ENCODE results near the gene SOS1. TPM values are rescaled to one million over a fixed set of nuclear protein-coding genes. Genes with fewer than 3 reads are reported as not detected.
"Not testable (repeated sequence)": the region's sequence is repeated elsewhere in the genome, so short reads cannot be mapped to it uniquely, and the experiment has no call there.

The SOS1 gene
- total RNA-seq, 2 donors from 2014 or later = 35.0 to 54.1 TPM

GRCh38 chr2:39059366-39059952 is 61.4 kb downstream of the SOS1 start:
- intact Hi-C loops (cut with DNase I) = loop anchor here (2.0 to 5.0 kb wide), 2 partner anchors 112 to 169 kb away; no protein-coding TSS in a partner anchor
- WGBS = 16% methylated on average over 2 of the region's 2 CpGs
- no peaks in the 10 kb centered on the region for H3K9me3 ChIP-seq
- no peaks in the 10 kb centered on the region for H3K36me3 ChIP-seq
- no peaks in the 10 kb centered on the region for H3K4me1 ChIP-seq (replicated peaks)
- no peak overlapping the region for H3K27ac ChIP-seq
- H3K27me3 ChIP-seq (replicated peaks; ENCODE audit: insufficient read depth) = no peaks in the 10 kb centered on the region
- no peak overlapping the region for H3K4me3 ChIP-seq
- no peak for TF ChIP-seq POLR2AphosphoS5 (IDR thresholded peaks at IDR 0.05)
- TF ChIP-seq POLR2A (IDR thresholded peaks at IDR 0.05) = no peak
- peak; percentile 40 to 74 (median 70) for TF ChIP-seq CTCF (IDR thresholded peaks at IDR 0.05)
- DNase-seq (ENCODE audit: low spot score) = no peak

GRCh38 chr2:39058101-39058500 is 62.8 kb downstream of the SOS1 start:
- H3K27ac ChIP-seq = no peak overlapping the region
- no peak for TF ChIP-seq POLR2AphosphoS5 (IDR thresholded peaks at IDR 0.05)
- no peak for TF ChIP-seq POLR2A (IDR thresholded peaks at IDR 0.05)
- no peak for TF ChIP-seq CTCF (IDR thresholded peaks at IDR 0.05)
- whole genome bisulfite sequencing = 83% methylated on average over 3 of the region's 3 CpGs
- H3K27me3 ChIP-seq (replicated peaks; ENCODE audit: insufficient read depth) = no peaks in the 10 kb centered on the region
- no peak for DNase-seq (ENCODE audit: low spot score)
- no peak overlapping the region for H3K4me3 ChIP-seq
- no peaks in the 10 kb centered on the region for H3K9me3 ChIP-seq
- no peaks in the 10 kb centered on the region for H3K4me1 ChIP-seq (replicated peaks)
- no peaks in the 10 kb centered on the region for H3K36me3 ChIP-seq
- intact Hi-C loops (cut with DNase I) = loop anchor here (2.0 to 5.0 kb wide), 2 partner anchors 111 to 171 kb away; no protein-coding TSS in a partner anchor

- H3K27me3 ChIP-seq (replicated peaks; ENCODE audit: insufficient read depth); H3K36me3 ChIP-seq; intact Hi-C loops (cut with DNase I); H3K9me3 ChIP-seq; DNase-seq (ENCODE audit: low spot score); H3K4me3 ChIP-seq; H3K27ac ChIP-seq; H3K4me1 ChIP-seq (replicated peaks): not testable (repeated sequence)
- WGBS = 95% methylated on average over 6 of the region's 6 CpGs
These were observed 68.2 kb downstream of the SOS1 start for GRCh38 chr2:39052665-39053064.

DNA sequence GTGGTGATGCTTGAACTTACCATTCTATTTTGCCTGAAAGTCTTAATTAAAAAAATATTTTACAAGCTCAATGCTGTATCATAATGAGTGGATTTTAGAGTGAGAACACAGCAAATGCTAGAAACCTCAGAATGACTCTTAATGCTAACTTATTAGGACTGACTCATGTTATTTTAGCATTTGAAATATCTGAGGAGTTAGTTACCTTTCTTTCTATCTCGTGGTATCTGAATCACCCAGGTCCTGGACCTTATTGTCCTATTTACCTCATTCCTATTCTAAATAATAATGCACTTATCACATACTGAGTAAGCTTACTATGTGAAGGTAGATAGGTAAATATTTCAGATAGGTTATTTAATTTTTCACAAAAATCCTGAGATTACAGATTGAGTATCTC is 70.7 kb downstream of the SOS1 start:
- Histone ChIP-seq H3K36me3 (no peaks in the 10 kb centered on the region), H3K27ac (no peak overlapping the region), H3K4me3 (no peak overlapping the region), H3K27me3 (replicated peaks; ENCODE audit: insufficient read depth) (no peaks in the 10 kb centered on the region), H3K4me1 (replicated peaks) (no peaks in the 10 kb centered on the region), H3K9me3 (no peaks in the 10 kb centered on the region)
- intact Hi-C loops (cut with DNase I) = no loop called here
- TF ChIP-seq CTCF (IDR thresholded peaks at IDR 0.05) (no peak), POLR2A (IDR thresholded peaks at IDR 0.05) (no peak), POLR2AphosphoS5 (IDR thresholded peaks at IDR 0.05) (no peak)
- 100% methylated on average over 1 of the region's 1 CpG for WGBS
- DNase-seq (ENCODE audit: low spot score) = no peak

DNA sequence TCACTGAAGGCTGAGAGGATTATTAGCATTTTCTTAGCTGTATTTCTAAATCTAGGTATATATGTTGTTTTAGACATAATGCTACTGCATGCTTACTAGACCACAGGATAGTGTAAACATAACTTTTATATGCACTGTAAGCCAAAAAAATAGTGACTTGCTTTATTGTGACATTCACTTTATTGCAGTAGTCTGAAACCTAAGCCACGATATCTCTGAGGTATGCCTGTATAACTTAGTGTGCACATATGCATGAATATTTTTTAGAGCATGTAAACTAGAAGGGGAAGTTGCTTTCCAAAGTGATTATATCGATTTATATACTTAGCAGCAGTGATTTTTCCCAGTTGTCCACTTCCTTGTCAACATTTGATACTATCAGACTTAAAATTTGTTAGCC is 81.8 kb downstream of the SOS1 start:
- H3K36me3 ChIP-seq = no peaks in the 10 kb centered on the region
- no peaks in the 10 kb centered on the region for H3K27me3 ChIP-seq (replicated peaks; ENCODE audit: insufficient read depth)
- no peak for TF ChIP-seq CTCF (IDR thresholded peaks at IDR 0.05)
- TF ChIP-seq POLR2AphosphoS5 (IDR thresholded peaks at IDR 0.05) = no peak
- no peak for TF ChIP-seq POLR2A (IDR thresholded peaks at IDR 0.05)
- 84% methylated on average over 2 of the region's 2 CpGs for WGBS
- no peak for DNase-seq (ENCODE audit: low spot score)
- no peak overlapping the region for H3K27ac ChIP-seq
- H3K9me3 ChIP-seq = no peaks in the 10 kb centered on the region
- no peak overlapping the region for H3K4me3 ChIP-seq
- intact Hi-C loops (cut with DNase I) = no loop called here
- H3K4me1 ChIP-seq (replicated peaks) = no peaks in the 10 kb centered on the region

All from prostate gland (tissue), 2 donors.